Heart right ventricle (tissue), 16 donors: ENCODE measurements around the gene NEFH. TPM values are rescaled to one million over a fixed set of nuclear protein-coding genes. Genes with fewer than 3 reads are reported as not detected.

Experiments
- ATAC-seq, 8 donors: fragments of 200-7000 bp; cut with Tn5 transposase; one replicate each; pipeline ENCODE4 v1.9.1; 2020; ENCODE audit warnings: mild to moderate bottlenecking in 8 of 8, moderate library complexity in 8 of 8, moderate number of reproducible peaks in 1 of 8
- DNase-seq, 2 donors: peaks; one replicate each; pipeline ENCODE4 v3.0.0-alpha.2; 2020
- H3K27ac ChIP-seq, 10 donors: fragments of 200-600 bp; sonication (generic) in 2 of 10; one replicate each; pipeline versions ENCODE4 v1.5.0 to v1.8.0; 2020 to 2022; ENCODE audit warnings: mild to moderate bottlenecking in 3 of 10
- H3K27me3 ChIP-seq, 7 donors: fragments of 200-600 bp; one replicate each; pipeline ENCODE4 v1.8.0; 2021 to 2022; ENCODE audit warnings: mild to moderate bottlenecking in 2 of 7
- H3K36me3 ChIP-seq, 9 donors: fragments of 200-600 bp; sonication (generic) in 1 of 9; one replicate each; pipeline versions ENCODE4 v1.5.0 to v1.8.0; 2020 to 2022; ENCODE audit warnings: mild to moderate bottlenecking in 2 of 9
- H3K4me1 ChIP-seq, 9 donors: fragments of 200-600 bp; sonication (generic) in 1 of 9; one replicate each; pipeline versions ENCODE4 v1.5.0 to v1.8.0; 2020 to 2022; ENCODE audit warnings: mild to moderate bottlenecking in 4 of 9
- H3K4me3 ChIP-seq, 10 donors: fragments of 200-600 bp; sonication (generic) in 2 of 10; one replicate each; pipeline versions ENCODE4 v1.5.0 to v1.8.0; 2020 to 2022; ENCODE audit warnings: mild to moderate bottlenecking in 7 of 10, moderate library complexity in 2 of 10
- H3K9me3 ChIP-seq, 11 donors: fragments of 200-600 bp in 10 of 11; sonication (generic) in 2 of 11; one replicate each; pipeline versions ENCODE4 v1.5.0 to v1.8.0; 2013 to 2022; ENCODE audit warnings: mild to moderate bottlenecking in 2 of 11, control low read depth in 1 of 11, moderate library complexity in 1 of 11
- WGBS, 2 donors: extraction: QIAGEN DNeasy Blood & Tissue Kit; methylation state at CpG; one replicate each; pipeline ENCODE4 v1.1.7; 2013; ENCODE audit warnings: inconsistent platforms in 1 of 2; 5-methylcytosine and 5-hydroxymethylcytosine counted together
- intact Hi-C, 10 donors: fragments of 100-400 bp; cut with DNase I; formaldehyde crosslinking; loops; one replicate each; pipeline versions ENCODE4 v1.11.1 to v1.14.2; 2022
- polyA plus RNA-seq, 2 donors: library from polyadenylated mRNA; stranded (reverse); fragments of 200-250 nt; gene quantifications; one replicate each; pipeline ENCODE4 v1.2.3, GENCODE V29; 2013
- total RNA-seq, 10 donors: library from RNA; stranded (reverse); fragmentation: NEBNext Ultra II Directional in 3 of 10; extraction: Animal tissue kit (Norgen Biotek cat#: 25700) in 3 of 10; gene quantifications; one replicate each; pipeline versions ENCODE4 v1.2.1 to v1.2.4, GENCODE V29; 2021 to 2023
- TF ChIP-seq, protein P1 (sequence below), 9 donors: fragments of 200-600 bp; sonication (generic) in 2 of 9; IDR thresholded peaks; one replicate each; pipeline versions ENCODE4 v1.5.0 to v1.8.0; 2021 to 2022; ENCODE audit warnings: antibody characterized with exemption in 9 of 9, mild to moderate bottlenecking in 5 of 9, moderate library complexity in 1 of 9
- donor health status: Arrhythmogenic right ventricular cardiomyopathy.
- donor health status: ischemic (EF 13 %, LVEDD 7.1; RV severe dilation, severe dysfunction).
- donor health status: healthy with polysubstance abuse.
- donor health status: DM: no; HTN: yes; CAD: no.
- donor health status: DM: no; HTN: no; CAD: no.
- donor health status: ischemic (EF 25% LVEDD 6.9; RV normal size, moderate dysfunction).
- donor health status: ischemic (EF 25% LVEDD 5.7; RV mildly dilated, moderate dysfunction).
- donor health status: healthy.
- donor health status: DM: yes; HTN: yes; CAD: no.
- donor health status: Ischemic cardiomyopathy.
- donor health status: ischemic (EF 35%, LVEDD 5.7; RV mildly dilated, moderate dysfunction).
- donor health status: nonischemic (EF 11% LVEDD 7.7; RV severe dilation, severe dysfunction).
- donor health status: DM: yes; HTN: yes; CAD: no.
- donor health status: PGD.
- donor health status: ischemic (EF 29% LVEDD 5.4; RV normal size, mild dysfunction).
- donor health status: nonischemic (EF 23%, LVEDD 6.1; RV moderate dilation, normal function).

Gene NEFH
- total and polyA plus RNA-seq, 12 donors = 0.07 to 0.60 (median 0.18) TPM; not detected in 3

DNA sequence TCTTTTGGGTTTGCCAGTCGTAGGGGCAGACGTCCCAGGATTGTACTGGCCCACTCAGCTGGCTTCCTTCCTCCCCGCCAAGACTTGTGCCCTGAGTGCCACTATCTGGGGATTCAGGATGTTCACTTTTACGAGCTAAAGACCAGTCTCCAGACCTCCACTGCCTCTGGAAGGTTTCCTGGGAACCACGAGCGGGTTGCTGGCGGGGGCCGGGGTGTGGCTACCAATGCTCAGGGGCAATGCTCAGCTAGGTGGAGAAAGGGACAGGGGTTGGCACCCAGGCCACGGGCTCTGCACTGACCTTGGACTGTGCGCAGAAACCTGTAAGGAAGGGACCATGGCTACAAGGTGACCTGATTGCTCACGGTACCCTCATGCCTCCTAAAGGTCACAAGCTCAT, 2.2 kb downstream of the NEFH start:
- no peak overlapping the region for H3K27ac ChIP-seq
- TF ChIP-seq, protein P1, sequence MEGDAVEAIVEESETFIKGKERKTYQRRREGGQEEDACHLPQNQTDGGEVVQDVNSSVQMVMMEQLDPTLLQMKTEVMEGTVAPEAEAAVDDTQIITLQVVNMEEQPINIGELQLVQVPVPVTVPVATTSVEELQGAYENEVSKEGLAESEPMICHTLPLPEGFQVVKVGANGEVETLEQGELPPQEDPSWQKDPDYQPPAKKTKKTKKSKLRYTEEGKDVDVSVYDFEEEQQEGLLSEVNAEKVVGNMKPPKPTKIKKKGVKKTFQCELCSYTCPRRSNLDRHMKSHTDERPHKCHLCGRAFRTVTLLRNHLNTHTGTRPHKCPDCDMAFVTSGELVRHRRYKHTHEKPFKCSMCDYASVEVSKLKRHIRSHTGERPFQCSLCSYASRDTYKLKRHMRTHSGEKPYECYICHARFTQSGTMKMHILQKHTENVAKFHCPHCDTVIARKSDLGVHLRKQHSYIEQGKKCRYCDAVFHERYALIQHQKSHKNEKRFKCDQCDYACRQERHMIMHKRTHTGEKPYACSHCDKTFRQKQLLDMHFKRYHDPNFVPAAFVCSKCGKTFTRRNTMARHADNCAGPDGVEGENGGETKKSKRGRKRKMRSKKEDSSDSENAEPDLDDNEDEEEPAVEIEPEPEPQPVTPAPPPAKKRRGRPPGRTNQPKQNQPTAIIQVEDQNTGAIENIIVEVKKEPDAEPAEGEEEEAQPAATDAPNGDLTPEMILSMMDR (IDR thresholded peaks at IDR 0.05) = no peak
- intact Hi-C loops = no loop called here
- H3K4me3 ChIP-seq = no peak overlapping the region
- DNase-seq = no peak
- WGBS, 2 donors = 57 to 70% methylated on average over 11 of the region's 11 CpGs
- peaks cover 2 to 27% (median 14%) of the 10 kb centered on the region in 9 donors for H3K4me1 ChIP-seq
- no peaks in the 10 kb centered on the region for H3K36me3 ChIP-seq
- H3K9me3 ChIP-seq = no peaks in the 10 kb centered on the region
- ATAC-seq = no peak
- H3K27me3 ChIP-seq = peaks cover 19 to 64% (median 61%) of the 10 kb centered on the region in 7 donors

DNA sequence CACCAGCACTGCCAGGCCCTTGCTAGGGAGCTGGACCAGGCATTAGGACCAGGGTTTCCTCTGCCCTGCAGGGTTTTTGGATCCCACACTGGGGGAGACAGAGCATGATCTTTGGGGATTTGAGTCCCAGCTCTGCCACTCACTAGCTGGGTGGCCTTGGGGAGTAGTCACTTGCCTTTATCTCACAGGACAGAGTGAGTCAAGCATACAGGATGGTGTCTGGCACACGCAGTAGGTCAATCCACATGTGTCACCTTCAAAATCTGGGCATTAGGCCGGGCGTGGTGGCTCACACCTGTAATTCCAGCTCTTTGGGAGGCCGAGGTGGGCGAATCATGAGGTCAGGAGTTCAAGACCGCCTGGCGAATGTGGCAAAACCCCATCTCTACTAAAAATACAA, 2.7 kb downstream of the NEFH start:
- no peak overlapping the region for H3K27ac ChIP-seq
- H3K9me3 ChIP-seq = no peaks in the 10 kb centered on the region
- no peak for DNase-seq
- peaks cover 2 to 27% (median 14%) of the 10 kb centered on the region in 9 donors for H3K4me1 ChIP-seq
- no peaks in the 10 kb centered on the region for H3K36me3 ChIP-seq
- no peak overlapping the region for H3K4me3 ChIP-seq
- intact Hi-C loops = no loop called here
- WGBS, 2 donors = 91 to 92% methylated on average over 7 of the region's 7 CpGs
- H3K27me3 ChIP-seq = peaks cover 19 to 59% (median 57%) of the 10 kb centered on the region in 7 donors
- TF ChIP-seq, protein P1 (IDR thresholded peaks at IDR 0.05) = no peak
- no peak for ATAC-seq

DNA sequence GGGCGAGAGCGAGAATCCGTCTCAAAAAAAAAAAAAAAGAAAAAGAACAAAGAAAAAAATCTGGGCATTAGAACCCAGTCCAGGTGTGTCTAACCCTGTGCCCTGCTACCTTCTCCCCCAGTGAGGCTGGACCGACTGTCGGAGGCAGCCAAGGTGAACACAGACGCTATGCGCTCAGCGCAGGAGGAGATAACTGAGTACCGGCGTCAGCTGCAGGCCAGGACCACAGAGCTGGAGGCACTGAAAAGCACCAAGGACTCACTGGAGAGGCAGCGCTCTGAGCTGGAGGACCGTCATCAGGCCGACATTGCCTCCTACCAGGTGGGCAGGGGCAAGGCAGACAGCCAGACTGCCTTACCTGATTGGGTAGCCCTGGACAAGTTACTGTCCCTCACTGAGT, 3.2 kb downstream of the NEFH start:
- H3K36me3 ChIP-seq = no peaks in the 10 kb centered on the region
- TF ChIP-seq, protein P1 (IDR thresholded peaks at IDR 0.05) = no peak
- peaks cover 2 to 22% (median 14%) of the 10 kb centered on the region in 9 donors for H3K4me1 ChIP-seq
- no peak for ATAC-seq
- no peaks in the 10 kb centered on the region for H3K9me3 ChIP-seq
- H3K27ac ChIP-seq = no peak overlapping the region
- no peak overlapping the region for H3K4me3 ChIP-seq
- H3K27me3 ChIP-seq = peaks cover 19 to 54% (median 51%) of the 10 kb centered on the region in 7 donors
- no peak for DNase-seq
- intact Hi-C loops = no loop called here
- 86 to 93% methylated on average over 13 of the region's 13 CpGs for WGBS, 2 donors

DNA sequence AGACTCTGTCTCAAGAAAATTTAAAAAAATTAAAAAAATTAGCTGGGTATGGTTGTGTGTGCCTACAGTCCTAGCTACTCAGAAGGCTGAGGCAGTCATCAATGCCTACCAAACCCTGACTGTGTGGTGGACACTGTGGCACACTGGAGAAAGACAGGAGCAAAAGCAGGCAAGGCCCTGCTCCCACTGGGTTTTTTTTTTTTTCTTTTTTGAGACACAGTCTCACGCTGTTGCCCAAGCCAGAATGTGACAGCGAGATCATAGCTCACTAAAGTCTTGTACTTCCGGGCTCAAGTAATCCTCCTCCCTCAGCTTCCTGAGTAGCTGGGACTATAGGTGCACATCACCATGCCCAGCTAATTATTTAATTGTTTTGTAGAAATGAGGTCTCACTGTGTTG, 4.6 kb downstream of the NEFH start:
- TF ChIP-seq, protein P1 (IDR thresholded peaks at IDR 0.05) = no peak
- intact Hi-C loops = no loop called here
- ATAC-seq (no peak), DNase-seq (no peak)
- H3K9me3 ChIP-seq = no peaks in the 10 kb centered on the region
- no peaks in the 10 kb centered on the region for H3K36me3 ChIP-seq
- 90% methylated on average over 3 of the region's 3 CpGs for WGBS, 2 donors
- no peak overlapping the region for H3K4me3 ChIP-seq
- H3K27me3 ChIP-seq = peaks cover 19 to 40% (median 38%) of the 10 kb centered on the region in 7 donors
- peaks cover 2 to 20% (median 14%) of the 10 kb centered on the region in 9 donors for H3K4me1 ChIP-seq
- H3K27ac ChIP-seq = no peak overlapping the region
